ENCODE measurements around the gene ZNF385B.

ZNF385B gene

GRCh38 chr2:179715871-179716270 lies 145.5 kb downstream of the ZNF385B start:
- Histone ChIP-seq H2AFZ (ENCODE audit: low read depth, low read length) (no peak overlapping the region), H3K9me3 (ENCODE audit: control insufficient read depth, low read length) (no peaks in the 10 kb centered on the region), H2BK15ac (ENCODE audit: low read depth, poor library complexity, severe bottlenecking) (no peak overlapping the region), H3K36me3 (ENCODE audit: control insufficient read depth in 1 of 2, insufficient read depth in 2 of 2, low read depth in 1 of 2, low read length in 2 of 2) (no peaks in the 10 kb centered on the region), H3K23ac (ENCODE audit: low read length in 2 of 2) (no peak overlapping the region), H2BK12ac (ENCODE audit: low read length in 2 of 2) (no peak overlapping the region), H3K4me3 (ENCODE audit: insufficient read depth in 1 of 2, low read depth in 1 of 2, low read length in 2 of 2) (no peak overlapping the region), H2AK5ac (ENCODE audit: low read length, severe bottlenecking) (no peak overlapping the region), H3K4me2 (ENCODE audit: low read length, poor library complexity, severe bottlenecking) (no peak overlapping the region), H3K4ac (ENCODE audit: low read depth in 1 of 2, low read length in 2 of 2) (no peak overlapping the region), H3K14ac (ENCODE audit: low read length in 2 of 2) (no peak overlapping the region), H3K79me1 (replicated peaks; ENCODE audit: low read length, poor library complexity, severe bottlenecking) (no peaks in the 10 kb centered on the region), H4K91ac (ENCODE audit: low read length) (no peak overlapping the region), H3K18ac (ENCODE audit: low read depth in 1 of 2, low read length in 2 of 2) (no peak overlapping the region), H3K27ac (ENCODE audit: low read length, poor library complexity, severe bottlenecking) (no peak overlapping the region), H2BK5ac (ENCODE audit: low read depth, low read length, poor library complexity, severe bottlenecking) (no peak overlapping the region), H4K8ac (ENCODE audit: low read length) (no peak overlapping the region), H2BK120ac (ENCODE audit: low read depth, low read length) (no peak overlapping the region), H3K9ac (ENCODE audit: low read length) (no peak overlapping the region), H3K27me3 (ENCODE audit: control insufficient read depth in 1 of 2, insufficient read depth in 1 of 2, low read length in 2 of 2) (no peaks in the 10 kb centered on the region), H3K4me1 (ENCODE audit: control insufficient read depth, insufficient read depth, low read depth, low read length) (no peaks in the 10 kb centered on the region)
- WGBS = no CpG with 5 or more reads among the region's 1 CpG
- no peak for DNase-seq

GRCh38 chr2:179715196-179715595 lies 146.2 kb downstream of the ZNF385B start:
- no peak overlapping the region for H2BK5ac ChIP-seq (ENCODE audit: low read depth, low read length, poor library complexity, severe bottlenecking)

GRCh38 chr2:179712825-179713224 lies 148.6 kb downstream of the ZNF385B start:
- Histone ChIP-seq H2AFZ (ENCODE audit: low read depth, low read length) (no peak overlapping the region), H2BK120ac (ENCODE audit: low read depth, low read length) (no peak overlapping the region), H3K4me2 (ENCODE audit: low read length, poor library complexity, severe bottlenecking) (no peak overlapping the region), H3K23ac (ENCODE audit: low read length in 2 of 2) (no peak overlapping the region), H3K4me3 (ENCODE audit: insufficient read depth in 1 of 2, low read depth in 1 of 2, low read length in 2 of 2) (no peak overlapping the region), H3K36me3 (ENCODE audit: control insufficient read depth in 1 of 2, insufficient read depth in 2 of 2, low read depth in 1 of 2, low read length in 2 of 2) (no peaks in the 10 kb centered on the region), H4K91ac (ENCODE audit: low read length) (no peak overlapping the region), H3K18ac (ENCODE audit: low read depth in 1 of 2, low read length in 2 of 2) (no peak overlapping the region), H2BK15ac (ENCODE audit: low read depth, poor library complexity, severe bottlenecking) (no peak overlapping the region), H3K14ac (ENCODE audit: low read length in 2 of 2) (no peak overlapping the region), H3K9me3 (ENCODE audit: control insufficient read depth, low read length) (no peaks in the 10 kb centered on the region), H3K4ac (ENCODE audit: low read depth in 1 of 2, low read length in 2 of 2) (no peak overlapping the region), H2BK5ac (ENCODE audit: low read depth, low read length, poor library complexity, severe bottlenecking) (no peak overlapping the region), H3K27me3 (ENCODE audit: control insufficient read depth in 1 of 2, insufficient read depth in 1 of 2, low read length in 2 of 2) (no peaks in the 10 kb centered on the region), H2BK12ac (ENCODE audit: low read length in 2 of 2) (no peak overlapping the region), H3K4me1 (ENCODE audit: control insufficient read depth, insufficient read depth, low read depth, low read length) (no peaks in the 10 kb centered on the region), H3K9ac (ENCODE audit: low read length) (no peak overlapping the region), H3K27ac (ENCODE audit: low read length, poor library complexity, severe bottlenecking) (no peak overlapping the region), H2AK5ac (ENCODE audit: low read length, severe bottlenecking) (no peak overlapping the region), H3K79me1 (replicated peaks; ENCODE audit: low read length, poor library complexity, severe bottlenecking) (no peaks in the 10 kb centered on the region), H4K8ac (ENCODE audit: low read length) (no peak overlapping the region)
- no peak for DNase-seq
- WGBS = 58% methylated on average over 3 of the region's 4 CpGs

More at GRCh38 chr2:179715196-179715595, 146.2 kb downstream of the ZNF385B start:
- Histone ChIP-seq H3K4me3 (ENCODE audit: insufficient read depth in 1 of 2, low read depth in 1 of 2, low read length in 2 of 2) (no peak overlapping the region), H3K23ac (ENCODE audit: low read length in 2 of 2) (no peak overlapping the region), H3K9me3 (ENCODE audit: control insufficient read depth, low read length) (no peaks in the 10 kb centered on the region), H3K79me1 (replicated peaks; ENCODE audit: low read length, poor library complexity, severe bottlenecking) (no peaks in the 10 kb centered on the region), H3K4ac (ENCODE audit: low read depth in 1 of 2, low read length in 2 of 2) (no peak overlapping the region), H3K9ac (ENCODE audit: low read length) (no peak overlapping the region), H2AFZ (ENCODE audit: low read depth, low read length) (no peak overlapping the region), H3K14ac (ENCODE audit: low read length in 2 of 2) (no peak overlapping the region), H2AK5ac (ENCODE audit: low read length, severe bottlenecking) (no peak overlapping the region), H3K27ac (ENCODE audit: low read length, poor library complexity, severe bottlenecking) (no peak overlapping the region), H2BK15ac (ENCODE audit: low read depth, poor library complexity, severe bottlenecking) (no peak overlapping the region), H2BK120ac (ENCODE audit: low read depth, low read length) (no peak overlapping the region), H3K36me3 (ENCODE audit: control insufficient read depth in 1 of 2, insufficient read depth in 2 of 2, low read depth in 1 of 2, low read length in 2 of 2) (no peaks in the 10 kb centered on the region), H4K91ac (ENCODE audit: low read length) (no peak overlapping the region), H4K8ac (ENCODE audit: low read length) (no peak overlapping the region), H3K18ac (ENCODE audit: low read depth in 1 of 2, low read length in 2 of 2) (no peak overlapping the region), H3K4me2 (ENCODE audit: low read length, poor library complexity, severe bottlenecking) (no peak overlapping the region), H2BK12ac (ENCODE audit: low read length in 2 of 2) (no peak overlapping the region), H3K27me3 (ENCODE audit: control insufficient read depth in 1 of 2, insufficient read depth in 1 of 2, low read length in 2 of 2) (no peaks in the 10 kb centered on the region), H3K4me1 (ENCODE audit: control insufficient read depth, insufficient read depth, low read depth, low read length) (no peaks in the 10 kb centered on the region)
- no peak for DNase-seq
- no CpG with 5 or more reads among the region's 1 CpG for WGBS

GRCh38 chr2:179711375-179711774 lies 150.0 kb downstream of the ZNF385B start:
- H2BK5ac ChIP-seq (ENCODE audit: low read depth, low read length, poor library complexity, severe bottlenecking) = no peak overlapping the region
- no peak overlapping the region for H3K27ac ChIP-seq (ENCODE audit: low read length, poor library complexity, severe bottlenecking)
- no peak overlapping the region for H4K91ac ChIP-seq (ENCODE audit: low read length)
- H2AK5ac ChIP-seq (ENCODE audit: low read length, severe bottlenecking) = no peak overlapping the region
- no peak for DNase-seq
- H3K23ac ChIP-seq (ENCODE audit: low read length in 2 of 2) = no peak overlapping the region
- H3K36me3 ChIP-seq (ENCODE audit: control insufficient read depth in 1 of 2, insufficient read depth in 2 of 2, low read depth in 1 of 2, low read length in 2 of 2) = no peaks in the 10 kb centered on the region
- no peaks in the 10 kb centered on the region for H3K79me1 ChIP-seq (replicated peaks; ENCODE audit: low read length, poor library complexity, severe bottlenecking)
- peaks cover 0 to 4% of the 10 kb centered on the region in 2 experiments for H3K27me3 ChIP-seq (ENCODE audit: control insufficient read depth in 1 of 2, insufficient read depth in 1 of 2, low read length in 2 of 2)
- no peak overlapping the region for H2AFZ ChIP-seq (ENCODE audit: low read depth, low read length)
- no peak overlapping the region for H3K4me2 ChIP-seq (ENCODE audit: low read length, poor library complexity, severe bottlenecking)
- WGBS = 68% methylated on average over 2 of the region's 4 CpGs
- H3K4me3 ChIP-seq (ENCODE audit: insufficient read depth in 1 of 2, low read depth in 1 of 2, low read length in 2 of 2) = no peak overlapping the region
- H3K4ac ChIP-seq (ENCODE audit: low read depth in 1 of 2, low read length in 2 of 2) = no peak overlapping the region
- H3K9ac ChIP-seq (ENCODE audit: low read length) = no peak overlapping the region
- no peak overlapping the region for H2BK15ac ChIP-seq (ENCODE audit: low read depth, poor library complexity, severe bottlenecking)
- H2BK120ac ChIP-seq (ENCODE audit: low read depth, low read length) = no peak overlapping the region
- H3K14ac ChIP-seq (ENCODE audit: low read length in 2 of 2) = no peak overlapping the region
- no peaks in the 10 kb centered on the region for H3K4me1 ChIP-seq (ENCODE audit: control insufficient read depth, insufficient read depth, low read depth, low read length)
- no peak overlapping the region for H4K8ac ChIP-seq (ENCODE audit: low read length)
- H3K18ac ChIP-seq (ENCODE audit: low read depth in 1 of 2, low read length in 2 of 2) = no peak overlapping the region
- no peak overlapping the region for H2BK12ac ChIP-seq (ENCODE audit: low read length in 2 of 2)
- H3K9me3 ChIP-seq (ENCODE audit: control insufficient read depth, low read length) = no peaks in the 10 kb centered on the region
